GM18951 (cell line): Measurements from ENCODE around the gene WARS2.

Source experiments
- POLR2A ChIP-seq: IDR thresholded peaks from 4 replicates; pipeline ENCODE4 v1.6.1; 2011; ENCODE audit warnings: mild to moderate bottlenecking; ENCODE audit not compliant: insufficient read length, insufficient read depth; ENCODE audit errors: extremely low read depth
- in situ Hi-C: fragments of 300-500 bp; cut with MboI; formaldehyde crosslinking; loops from one replicate; pipeline ENCODE4 v1.12.0; 2022; ENCODE audit warnings: low sequenced_read_pairs, mixed read lengths, inconsistent platforms; ENCODE audit not compliant: unreplicated experiment

Gene WARS2

DNA sequence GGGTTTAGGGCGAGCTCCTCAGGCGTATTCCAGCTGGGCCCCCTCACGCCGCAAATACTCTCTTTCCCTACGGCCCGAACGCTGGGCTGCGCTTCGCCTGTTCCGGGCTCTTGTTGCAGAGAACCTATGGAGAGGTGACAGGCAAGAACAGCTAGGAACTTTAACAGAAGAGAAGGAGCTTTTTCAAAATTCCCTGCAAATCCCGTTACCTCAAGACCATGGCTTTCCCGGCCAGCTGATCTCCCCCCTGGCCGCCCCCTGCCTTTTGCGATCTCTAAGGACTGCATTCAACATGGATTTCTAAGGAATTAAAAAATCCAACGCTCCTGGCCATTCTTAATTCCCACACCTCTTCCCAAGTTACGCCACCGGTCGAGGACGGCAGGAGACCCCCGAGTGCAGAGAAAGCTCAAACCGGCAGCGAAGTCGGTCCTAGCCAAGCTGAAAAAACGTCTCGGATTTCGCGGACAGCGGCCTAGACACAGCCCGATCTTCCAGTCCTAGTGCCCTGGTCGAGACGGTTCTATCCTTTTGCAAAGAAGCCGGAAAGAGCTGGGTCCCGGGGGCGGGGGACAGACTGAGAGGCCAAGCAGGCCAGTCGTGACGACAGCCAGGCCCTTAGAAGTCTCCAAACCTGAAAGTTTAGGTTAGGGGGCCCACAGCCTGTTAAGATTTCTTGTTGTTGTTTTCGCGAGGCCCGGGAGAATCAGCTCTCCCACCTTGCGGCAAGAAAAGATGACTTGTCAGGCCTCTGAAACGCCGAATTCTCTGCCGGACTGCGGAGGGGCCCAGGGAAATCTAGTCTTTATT lies 151.2 kb downstream of the WARS2 start:
- in situ Hi-C loops, result no loop called here
- no peak for TF ChIP-seq POLR2A

DNA sequence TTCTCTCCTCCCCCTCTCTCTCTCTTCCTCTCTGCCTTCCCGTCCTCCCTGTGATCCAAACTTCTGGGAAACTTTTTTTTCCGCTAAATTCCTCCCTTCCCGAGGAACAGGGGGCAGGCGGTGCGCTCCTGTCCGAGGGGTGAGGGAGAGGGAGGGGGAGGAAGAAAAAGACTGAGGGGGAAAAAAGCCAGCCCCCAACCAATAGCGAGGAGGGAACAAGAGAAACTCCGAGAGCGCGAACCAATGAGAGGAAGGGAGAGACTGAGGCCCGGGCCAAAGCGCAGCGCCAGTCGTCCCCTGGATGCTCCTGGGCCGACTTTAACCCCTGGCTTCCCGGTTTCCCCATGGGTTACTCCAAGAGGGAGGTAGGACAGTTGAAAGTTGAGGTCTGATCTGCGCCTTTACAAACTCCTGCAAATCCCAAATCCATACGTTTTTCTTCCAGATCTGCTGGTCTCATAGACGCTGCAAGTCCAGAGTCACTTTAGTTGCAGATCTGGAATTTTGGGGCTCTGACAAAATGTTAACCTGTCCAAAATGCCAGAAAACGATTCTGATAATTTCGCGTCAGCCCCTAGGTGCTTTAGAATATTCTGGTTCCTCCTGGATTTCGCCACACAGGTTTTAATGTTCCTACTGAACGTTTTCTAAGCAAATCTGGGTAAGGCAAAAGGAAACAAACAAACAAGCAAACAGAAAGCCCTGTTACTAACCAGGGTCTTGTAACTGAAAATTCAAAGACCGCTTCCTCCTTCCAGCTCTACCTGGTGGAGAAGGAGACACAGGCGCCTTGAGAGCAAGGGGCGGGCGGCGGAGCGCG lies 152.1 kb downstream of the WARS2 start, which contains the start of gene TBX15:
TBX15 (minus strand) TSS at position 158 of the 820 bp plus-strand sequence. CDS start 548 bp downstream, outside the sequence.
- in situ Hi-C loops, result no loop called here
- TF ChIP-seq POLR2A, result no peak

DNA sequence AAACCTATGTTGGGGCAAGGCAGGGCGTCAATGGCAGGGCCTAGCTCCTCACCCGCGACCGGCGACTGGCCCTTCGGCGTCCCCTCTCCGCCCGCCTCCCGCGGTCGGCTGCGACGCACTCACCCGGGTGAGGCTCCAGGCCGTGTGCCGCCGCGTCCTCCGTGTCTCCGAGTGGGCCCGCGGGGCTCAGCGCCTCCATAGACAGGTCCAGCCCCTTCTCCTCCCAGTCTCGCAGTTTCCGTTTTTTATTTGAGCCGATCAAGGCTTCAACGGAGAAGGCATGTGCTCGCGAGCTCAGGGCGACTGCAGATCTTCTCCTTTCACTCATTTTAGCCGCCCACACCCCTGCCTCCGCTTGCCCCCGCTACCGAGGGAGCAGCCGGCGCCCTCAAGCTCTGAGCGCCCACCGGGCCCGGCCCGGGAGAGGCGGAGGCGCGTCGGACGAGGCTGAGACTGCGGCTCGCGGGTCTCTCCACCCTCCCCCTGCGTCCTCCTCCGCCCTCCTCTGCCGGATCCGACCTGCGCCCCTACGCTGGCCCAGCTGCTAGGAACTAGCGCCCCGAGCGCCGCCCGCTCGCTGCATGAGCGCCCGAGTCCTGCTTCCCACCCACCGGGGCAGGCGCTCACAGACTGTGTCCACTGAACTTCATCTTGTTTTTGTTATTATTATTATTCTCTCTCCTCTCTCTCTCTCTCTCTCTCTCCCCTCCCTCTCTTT lies 152.8 kb downstream of the WARS2 start:
- peak; percentile 56 for TF ChIP-seq POLR2A
- in situ Hi-C loops, result no loop called here

DNA sequence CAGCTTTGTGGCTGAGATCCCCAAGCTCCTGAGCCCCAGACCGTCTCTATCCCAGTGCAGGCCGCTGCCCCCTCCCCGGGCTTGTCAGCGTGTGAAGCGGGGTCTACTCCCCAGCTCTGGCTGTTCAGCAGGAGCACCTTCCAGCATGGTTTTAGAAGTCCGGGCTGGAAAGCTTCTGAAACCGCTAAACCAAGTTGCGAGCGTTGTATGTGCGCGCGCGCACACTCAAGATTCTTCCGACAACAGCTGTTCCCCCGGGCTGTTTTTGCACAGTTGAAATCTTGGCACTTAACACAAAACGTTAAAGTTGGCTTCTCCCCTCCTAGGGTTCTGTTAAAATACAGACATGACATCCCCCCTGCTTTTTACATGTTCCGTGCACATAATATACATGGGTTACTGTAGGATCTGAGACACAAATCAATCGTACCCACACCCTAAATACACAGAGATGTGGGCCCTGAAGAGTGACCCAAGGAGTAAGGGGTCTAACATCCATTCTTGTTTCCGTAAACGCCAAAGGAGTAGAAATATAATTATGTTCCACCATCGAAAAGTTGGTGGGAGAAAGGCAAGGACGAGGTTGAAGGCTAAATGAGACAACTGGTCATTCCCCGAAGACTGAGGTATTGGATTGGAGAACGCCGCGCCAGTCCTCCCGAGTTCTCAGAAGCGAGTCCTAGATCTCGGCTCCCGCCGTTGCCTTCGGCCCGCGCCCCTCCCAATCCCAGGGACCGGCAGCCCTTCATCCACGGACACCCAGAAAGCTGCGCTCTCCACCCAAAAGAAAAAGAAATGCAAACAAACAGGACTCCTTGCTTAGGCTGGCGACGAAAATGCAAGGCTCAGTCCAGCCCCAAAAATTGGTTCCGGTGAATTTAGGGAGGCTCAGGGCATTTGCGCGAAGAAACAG lies 153.6 kb downstream of the WARS2 start:
- in situ Hi-C loops, result no loop called here
- peak; percentile 16 for TF ChIP-seq POLR2A

DNA sequence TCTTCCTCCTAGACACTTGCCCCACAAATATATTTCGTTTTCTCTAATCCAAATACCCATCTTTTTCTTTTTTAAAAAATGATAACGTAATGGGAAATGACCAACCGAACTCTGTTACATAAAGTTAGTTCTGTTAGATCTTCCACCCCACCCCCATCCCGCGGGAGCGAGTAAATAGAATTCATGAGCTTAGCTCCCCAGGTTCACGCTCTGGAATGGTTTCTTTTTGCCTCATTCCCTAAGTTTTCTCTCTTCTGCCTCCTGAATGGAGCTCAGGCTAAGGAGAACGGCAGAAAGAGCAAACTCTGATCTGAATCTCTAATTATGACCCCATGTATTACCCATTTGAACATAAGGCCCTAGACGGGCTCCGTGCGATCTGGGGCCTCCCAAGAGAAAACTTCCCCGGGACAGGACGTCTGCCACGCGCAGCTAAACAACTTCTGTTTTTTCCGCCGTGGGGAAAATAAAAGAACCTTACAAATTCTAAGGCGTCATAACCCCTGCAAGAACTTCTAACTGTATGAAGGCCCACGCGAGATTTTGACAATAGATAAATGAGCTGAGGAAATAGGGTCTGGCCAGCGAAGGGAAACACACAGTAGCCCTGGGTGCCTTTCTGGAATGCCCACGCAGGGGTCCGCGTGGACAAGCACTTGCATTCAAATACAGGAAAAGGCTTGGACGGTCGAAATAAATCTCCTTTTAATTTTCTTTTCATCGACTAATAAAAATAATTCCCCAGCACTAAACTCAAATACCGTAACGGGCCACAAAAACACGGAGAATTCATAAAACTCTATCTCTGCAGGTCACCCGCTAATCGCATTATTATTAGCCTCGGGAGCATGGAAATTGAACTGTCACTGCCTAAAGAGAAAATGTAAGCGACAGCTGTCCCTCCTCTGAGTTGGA lies 154.6 kb downstream of the WARS2 start:
- TF ChIP-seq POLR2A, result no peak
- in situ Hi-C loops, result no loop called here

DNA sequence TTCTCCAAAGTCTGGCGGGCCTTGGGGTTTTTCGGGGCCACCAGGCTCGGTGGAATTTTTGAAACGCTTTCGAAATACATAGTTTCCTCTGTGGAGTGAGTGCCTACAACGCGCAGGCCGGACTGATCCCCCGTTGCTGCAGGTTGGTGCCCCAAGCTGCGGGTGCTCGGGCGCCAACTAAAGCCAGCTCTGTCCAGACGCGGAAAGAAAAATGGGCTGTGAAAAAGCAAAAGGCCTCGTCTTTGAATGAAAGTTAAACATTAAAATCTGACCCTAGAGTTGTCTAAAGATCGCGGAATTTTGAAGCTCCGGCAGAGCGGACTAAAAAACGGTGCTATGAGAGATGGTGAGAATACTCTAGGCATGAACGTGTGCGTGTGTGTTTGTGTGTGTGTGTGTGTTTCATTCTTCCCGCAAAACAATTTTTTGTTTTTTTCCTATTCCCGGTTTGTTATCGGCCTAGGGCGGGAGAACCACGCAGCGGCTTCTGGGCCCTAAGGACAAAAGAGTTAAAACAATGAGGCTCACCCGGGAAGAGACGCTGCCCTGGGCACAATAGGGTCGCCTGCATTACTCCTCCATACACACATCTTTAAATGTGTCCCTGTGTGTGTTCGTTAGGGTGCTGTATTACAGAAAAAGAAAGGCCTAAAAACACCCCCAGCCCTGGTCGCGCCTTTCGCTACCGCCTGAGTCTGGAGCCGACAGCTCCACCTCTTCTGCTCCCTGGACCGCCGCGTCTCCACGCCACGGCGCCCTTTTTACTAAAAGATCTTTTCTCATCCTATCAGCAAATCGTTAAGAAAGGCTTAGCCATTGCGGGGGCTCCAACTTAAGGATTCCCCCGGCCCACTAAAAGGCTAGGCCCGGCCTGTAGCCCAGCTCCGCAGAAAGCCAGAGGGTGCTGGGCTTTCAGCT lies 155.5 kb downstream of the WARS2 start:
- in situ Hi-C loops, result no loop called here
- TF ChIP-seq POLR2A, result peak; percentile 50

DNA sequence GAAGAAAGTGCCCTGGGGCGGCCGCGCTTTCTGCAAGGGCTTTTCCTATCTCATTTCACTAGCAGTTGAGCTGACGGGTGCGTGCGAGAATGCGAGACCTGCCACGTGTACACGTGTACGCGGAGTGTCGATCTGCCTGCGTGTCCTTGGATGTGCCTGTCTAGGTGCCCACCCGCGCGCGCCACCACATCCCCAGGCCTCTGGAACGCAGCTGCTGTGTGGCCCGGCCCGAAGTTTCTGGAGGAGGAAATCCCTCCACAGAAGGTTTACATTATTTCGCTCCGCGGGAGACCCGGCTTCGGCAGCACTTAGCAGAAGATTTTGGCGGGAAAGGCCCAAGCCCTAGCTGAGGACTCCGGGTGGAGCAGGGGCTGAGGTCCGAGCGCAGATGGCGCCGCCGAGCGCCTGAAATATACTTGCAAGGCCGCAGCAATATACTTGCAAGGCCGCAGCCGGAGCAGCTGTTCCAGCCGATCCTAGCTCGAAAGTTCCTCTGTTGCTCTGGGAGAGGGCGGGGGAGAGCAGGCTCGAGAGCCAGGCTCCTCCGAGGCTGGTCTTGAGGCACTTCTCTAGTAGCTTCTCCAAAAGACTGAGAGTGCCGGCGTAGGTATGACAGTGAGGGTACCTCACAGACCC lies 156.2 kb downstream of the WARS2 start:
- in situ Hi-C loops, result no loop called here

DNA sequence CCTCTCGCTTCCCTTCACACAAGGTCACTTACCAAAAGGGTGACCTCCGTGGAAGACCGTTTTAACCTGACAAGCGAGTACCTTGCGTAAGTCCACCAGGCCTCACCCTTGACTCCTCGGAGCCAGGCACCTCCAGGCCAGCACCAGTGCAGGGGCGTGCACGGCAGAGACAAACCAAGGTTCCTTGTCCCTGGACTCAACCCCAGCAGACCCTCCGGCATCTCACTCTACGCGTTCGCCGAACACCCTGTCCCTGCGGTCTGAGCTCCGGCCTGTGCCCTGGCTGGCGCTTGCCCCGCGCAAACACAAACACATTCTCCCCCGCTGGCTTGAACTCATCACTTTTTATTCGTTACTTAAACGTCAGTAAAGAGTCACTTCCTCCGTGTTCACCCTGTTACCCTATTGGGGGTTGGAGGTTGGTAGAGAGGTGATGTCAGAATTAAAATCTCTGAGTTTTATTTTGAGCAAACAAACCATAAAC lies 156.9 kb downstream of the WARS2 start:
- TF ChIP-seq POLR2A, result peak; percentile 47
- in situ Hi-C loops, result no loop called here

More for the DNA sequence above, 156.2 kb downstream of the WARS2 start:
- no peak for TF ChIP-seq POLR2A

DNA sequence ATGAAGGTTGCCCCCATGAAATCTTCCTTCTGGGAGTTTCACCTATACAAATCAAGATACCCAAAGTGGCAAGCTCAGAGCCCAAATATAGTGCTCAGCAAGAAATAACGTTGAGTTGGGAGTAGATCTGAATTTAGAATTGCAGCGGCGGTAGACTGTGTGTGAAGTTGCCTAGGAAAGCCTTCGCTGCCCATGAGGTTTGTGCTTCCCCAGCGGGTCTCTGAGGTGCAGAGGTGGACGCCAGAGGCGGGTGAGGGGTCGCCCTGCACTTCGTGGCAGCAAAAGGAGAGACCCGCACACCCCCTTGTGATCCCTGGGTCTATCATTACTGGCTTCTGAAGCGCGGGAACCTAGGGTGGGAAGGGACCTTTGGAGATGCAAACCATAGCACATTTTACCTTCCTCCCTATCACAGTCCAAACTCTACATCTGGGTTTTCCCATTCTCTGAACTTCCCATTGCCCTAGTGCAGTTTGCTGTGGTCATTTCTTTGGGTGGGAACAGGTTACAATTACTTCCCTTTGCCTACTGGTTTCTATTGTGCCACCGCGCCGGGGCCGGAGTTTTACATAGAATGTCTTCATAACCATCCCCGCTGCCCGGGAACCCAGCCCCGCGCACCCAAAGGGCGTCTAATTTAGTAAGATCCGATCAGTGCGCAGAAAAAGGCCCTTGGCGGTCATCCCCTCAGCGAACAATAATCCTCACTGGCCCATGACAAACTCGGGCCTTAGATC lies 157.5 kb downstream of the WARS2 start:
- in situ Hi-C loops, result no loop called here
- TF ChIP-seq POLR2A, result no peak
